CD4-positive, alpha-beta T cell treated with Interleukin-1 beta for 1 hour (primary cell): ENCODE measurements around the gene KLK13.

Experiments
- DNase-seq, 2 donors: peaks; one replicate each; pipeline ENCODE4 v3.0.0-alpha.2; 2020 to 2022

The KLK13 gene, protein sequence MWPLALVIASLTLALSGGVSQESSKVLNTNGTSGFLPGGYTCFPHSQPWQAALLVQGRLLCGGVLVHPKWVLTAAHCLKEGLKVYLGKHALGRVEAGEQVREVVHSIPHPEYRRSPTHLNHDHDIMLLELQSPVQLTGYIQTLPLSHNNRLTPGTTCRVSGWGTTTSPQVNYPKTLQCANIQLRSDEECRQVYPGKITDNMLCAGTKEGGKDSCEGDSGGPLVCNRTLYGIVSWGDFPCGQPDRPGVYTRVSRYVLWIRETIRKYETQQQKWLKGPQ

GRCh38 chr19:51064534-51065220 is at the start of gene KLK13:
KLK13 (minus strand) TSS chr19:51065092; CDS start chr19:51065067, 25 bp downstream.
- no peak for DNase-seq

GRCh38 chr19:51114087-51114729 is 49.3 kb upstream of the KLK13 start:
- DNase-seq = no peak

DNA sequence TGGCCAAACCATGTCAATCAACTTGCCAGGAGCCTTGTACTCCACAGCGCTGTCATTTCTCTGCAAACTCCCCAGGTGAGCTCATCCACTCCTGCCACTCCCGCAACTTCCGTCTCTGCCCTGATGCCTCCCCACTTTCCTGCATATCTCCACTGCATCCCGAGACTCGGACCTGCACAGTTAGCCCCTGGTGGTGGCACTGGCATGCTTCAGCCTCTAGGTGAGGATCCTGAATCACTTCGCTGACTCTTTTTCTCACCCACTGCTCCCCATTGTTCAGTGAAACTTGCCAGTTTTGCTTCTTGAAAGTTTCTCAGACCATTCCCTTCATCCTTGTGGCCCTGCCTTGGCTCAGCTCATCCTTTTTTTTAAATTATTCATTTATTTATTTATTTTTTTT is 46.7 kb upstream of the KLK13 start:
- no peak for DNase-seq

- DNase-seq = no peak
Observed at GRCh38 chr19:51110666-51110971, 45.7 kb upstream of the KLK13 start.

DNA sequence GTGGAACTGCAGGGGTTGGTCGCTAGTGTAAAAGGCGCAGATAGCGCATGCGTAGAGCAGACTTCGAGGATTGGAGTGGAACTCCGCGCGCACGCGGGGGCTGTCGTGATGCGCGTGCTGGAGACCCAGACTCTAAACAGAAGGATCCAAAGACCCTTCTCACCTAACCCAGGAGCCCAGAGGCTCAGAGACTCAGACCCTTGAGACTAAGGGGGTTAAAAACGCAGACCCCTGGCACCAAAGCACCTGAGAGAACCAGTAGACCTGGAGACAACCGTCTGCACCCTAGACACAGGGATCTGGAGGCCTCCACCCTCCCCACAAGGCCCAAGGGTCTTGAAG is 43.9 kb upstream of the KLK13 start:
- DNase-seq = no peak

DNA sequence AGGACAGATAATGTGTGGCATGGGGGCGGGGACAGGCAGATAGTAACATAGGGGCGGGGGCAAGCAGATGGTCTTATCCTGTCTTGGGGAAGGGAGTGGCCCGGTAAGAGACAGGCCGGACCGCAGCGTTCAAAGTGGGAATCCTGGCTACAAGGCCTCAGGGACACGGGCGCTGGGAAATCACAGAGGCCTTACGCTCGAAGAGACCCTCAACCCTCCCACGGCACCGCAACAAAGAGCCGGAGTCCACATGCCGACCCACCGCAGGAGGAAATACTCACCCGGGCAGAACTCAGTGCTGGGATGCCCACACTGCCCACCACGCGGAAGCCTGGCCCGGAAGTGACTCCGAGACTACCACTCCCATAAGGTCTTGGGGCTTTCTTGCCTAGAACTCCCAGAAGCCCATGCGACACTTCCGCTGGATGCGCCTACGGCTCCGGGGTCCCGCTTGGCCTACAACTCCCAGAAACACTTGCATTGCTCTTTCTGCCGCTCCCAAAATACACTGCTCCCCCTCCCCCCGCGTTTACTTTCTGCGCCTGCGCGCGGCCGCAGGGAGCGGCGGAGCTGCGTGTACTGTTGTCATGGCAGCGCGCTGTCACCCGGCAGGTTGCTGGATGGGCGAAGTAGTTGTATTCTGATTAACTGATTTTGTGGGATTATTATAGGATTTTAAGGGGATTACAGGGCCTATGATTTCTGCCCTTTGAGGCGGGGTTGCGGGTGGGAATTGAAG is 43.3 kb upstream of the KLK13 start, which contains the start of gene CTU1:
Gene CTU1, minus strand, starts transcription at position 344 of the 739 bp plus-strand sequence. CDS start 3,840 bp downstream, outside the sequence.
- DNase-seq = peak; percentile 99

GRCh38 chr19:51107406-51108065 is 42.6 kb upstream of the KLK13 start:
- DNase-seq = no peak

- DNase-seq = no peak
Observed at GRCh38 chr19:51103926-51104341, 39.0 kb upstream of the KLK13 start.

DNA sequence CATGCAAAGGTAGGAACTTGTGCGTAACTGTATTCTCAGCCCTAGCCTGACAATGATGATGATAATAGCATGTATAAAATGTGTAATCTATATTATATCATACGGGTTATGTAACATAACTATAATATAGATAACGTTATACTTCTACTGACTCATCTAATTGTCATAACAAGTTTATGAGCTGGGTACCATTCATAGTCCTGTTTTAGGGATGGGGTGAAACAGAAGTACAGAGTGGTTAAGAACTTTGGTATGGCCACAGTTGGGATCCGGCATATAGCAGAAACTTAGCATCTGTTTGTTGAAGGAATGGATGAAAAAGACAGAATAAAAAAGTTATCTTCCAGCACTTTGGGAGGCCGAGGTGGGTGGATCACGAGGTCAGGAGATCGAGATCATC is 38.1 kb upstream of the KLK13 start:
- no peak for DNase-seq

GRCh38 chr19:51101171-51101865 is 36.4 kb upstream of the KLK13 start:
- DNase-seq = no peak

GRCh38 chr19:51100601-51101000 is 35.7 kb upstream of the KLK13 start:
- DNase-seq = no peak

DNA sequence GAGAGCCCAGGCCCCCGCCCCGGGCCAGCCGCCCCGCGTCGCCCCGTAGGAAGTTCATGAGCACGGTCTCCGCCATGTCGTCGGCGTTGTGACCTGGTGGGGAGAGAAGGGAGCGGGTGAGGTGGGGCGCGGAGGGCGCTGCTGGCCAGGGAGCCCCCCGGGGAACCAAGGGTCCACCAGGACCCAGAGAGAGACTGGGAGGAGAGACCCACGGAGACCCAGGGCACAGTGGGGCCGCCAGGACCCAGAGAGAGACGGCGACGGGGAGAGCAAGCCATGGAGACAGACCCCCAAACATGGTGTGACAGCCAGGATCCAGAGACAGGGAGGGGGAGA is 34.1 kb upstream of the KLK13 start:
- no peak for DNase-seq

DNA sequence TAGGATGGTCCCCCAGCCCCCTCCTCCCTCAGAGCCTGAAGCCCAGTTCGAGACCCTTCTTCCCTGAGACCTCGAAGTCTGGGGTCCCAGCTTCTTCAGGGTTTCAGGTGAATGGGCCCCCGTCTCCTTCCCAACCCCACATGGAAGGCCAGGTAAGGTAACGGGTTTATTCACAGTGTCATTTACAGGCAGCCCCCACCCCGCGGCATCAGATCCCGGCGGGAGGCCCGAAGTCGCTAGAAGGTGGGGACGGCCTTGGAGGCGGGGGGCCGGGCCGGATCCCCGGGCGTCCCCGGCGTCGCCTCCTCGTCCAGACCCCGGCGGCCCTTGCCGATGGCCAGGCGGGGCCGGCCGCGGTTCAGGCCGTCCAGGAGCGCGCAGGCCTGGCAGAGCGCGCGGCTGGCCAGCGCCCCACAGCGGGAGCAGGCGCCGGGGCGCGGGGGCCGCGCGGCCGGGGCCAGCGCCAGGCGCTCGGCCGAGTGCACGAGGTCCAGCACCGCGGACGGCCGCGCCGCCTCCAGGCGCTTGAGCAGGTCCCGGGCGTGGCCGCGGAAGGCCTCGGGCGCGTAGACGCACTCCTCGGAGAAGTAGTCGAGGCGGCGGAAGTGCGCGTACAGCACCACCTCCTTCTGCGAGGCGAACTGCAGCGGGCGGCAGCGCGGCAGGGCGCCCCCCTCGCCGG is 33.6 kb upstream of the KLK13 start:
- peak; percentile 44 to 72 for DNase-seq

DNA sequence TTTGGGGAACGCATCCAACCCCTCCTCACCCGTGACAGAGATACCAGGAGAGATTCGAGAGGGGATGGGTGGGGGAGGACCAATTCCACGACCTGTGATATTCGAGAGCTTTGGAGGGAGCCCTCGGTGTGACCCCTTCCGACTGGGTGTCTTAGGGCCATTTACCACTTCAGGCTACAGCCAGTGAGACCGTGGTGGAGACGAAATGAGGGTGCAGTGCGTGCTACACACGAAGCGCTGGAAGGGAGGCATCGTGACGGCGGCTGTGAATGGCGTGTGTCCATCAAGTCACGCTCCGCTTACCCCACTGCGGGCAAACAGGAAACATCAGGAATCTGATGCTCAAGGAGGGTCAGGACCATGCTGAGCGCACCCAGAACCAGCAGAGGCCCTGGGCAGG is 32.9 kb upstream of the KLK13 start:
- no peak for DNase-seq

GRCh38 chr19:51097166-51097738 is 32.4 kb upstream of the KLK13 start:
- peak; percentile 63 to 68 for DNase-seq

- no peak for DNase-seq
Observed at GRCh38 chr19:51096473-51097165, 31.7 kb upstream of the KLK13 start.

- peak in 1 of 2 donors; percentile 24 for DNase-seq
Observed at GRCh38 chr19:51094696-51095279, 29.9 kb upstream of the KLK13 start.

GRCh38 chr19:51093510-51094345 is 28.8 kb upstream of the KLK13 start:
- DNase-seq = no peak

- no peak for DNase-seq
Observed at GRCh38 chr19:51093101-51093500, 28.2 kb upstream of the KLK13 start.
